ENCODE measurements around the gene HBG2.
A peak's percentile ranks its signal among the peaks of the same experiment; 100 is the strongest.

HBG2 gene

DNA sequence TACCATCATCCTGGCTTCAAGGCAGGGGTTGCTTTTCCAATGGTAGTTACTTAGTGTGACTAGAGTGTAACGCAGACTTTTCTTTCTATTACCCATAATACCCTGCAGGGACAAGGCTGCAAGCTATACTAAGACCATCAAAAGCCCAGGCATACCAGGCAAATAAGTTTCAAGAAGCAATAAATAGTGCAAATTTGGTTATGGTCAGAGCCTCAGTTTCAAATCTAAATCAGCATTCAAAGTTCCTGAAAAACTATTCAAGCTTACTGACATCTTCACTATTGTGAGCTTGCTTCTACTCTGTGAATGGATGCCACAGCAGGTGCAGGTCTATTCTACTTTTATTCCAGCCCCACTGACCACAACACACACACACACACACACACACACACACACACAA is 25.2 kb downstream of the HBG2 start:
- DNase-seq (ENCODE audit: low read depth) = no peak

DNA sequence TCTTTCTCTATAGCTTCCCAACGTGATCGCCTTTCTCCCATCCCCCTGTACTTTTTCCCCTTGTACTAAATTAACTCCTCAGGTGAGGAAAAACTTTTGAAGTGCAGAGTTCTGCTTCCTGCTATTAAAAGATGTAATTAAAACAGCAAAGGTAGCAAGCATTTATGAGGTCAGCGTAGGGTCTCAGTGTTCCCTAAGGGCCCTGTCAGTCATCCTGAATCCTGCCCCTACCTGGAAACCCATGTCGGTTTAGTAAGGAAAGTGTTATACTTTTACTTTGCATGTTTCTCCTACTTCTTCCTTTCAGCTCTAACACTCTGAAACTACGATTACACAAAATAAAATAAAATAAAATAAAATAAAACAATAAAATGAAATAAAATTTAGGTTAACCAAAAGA is 26.5 kb downstream of the HBG2 start:
- DNase-seq (ENCODE audit: low read depth) = no peak

DNA sequence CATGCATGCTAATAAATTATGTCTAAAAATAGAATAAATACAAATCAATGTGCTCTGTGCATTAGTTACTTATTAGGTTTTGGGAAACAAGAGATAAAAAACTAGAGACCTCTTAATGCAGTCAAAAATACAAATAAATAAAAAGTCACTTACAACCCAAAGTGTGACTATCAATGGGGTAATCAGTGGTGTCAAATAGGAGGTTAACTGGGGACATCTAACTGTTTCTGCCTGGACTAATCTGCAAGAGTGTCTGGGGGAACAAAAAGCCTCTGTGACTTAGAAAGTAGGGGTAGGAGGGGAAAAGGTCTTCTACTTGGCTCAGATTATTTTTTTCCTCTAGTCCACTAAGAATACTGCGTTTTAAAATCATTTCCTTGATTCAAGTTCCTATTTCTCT is 26.9 kb downstream of the HBG2 start:
- DNase-seq (ENCODE audit: low read depth) = no peak

DNA sequence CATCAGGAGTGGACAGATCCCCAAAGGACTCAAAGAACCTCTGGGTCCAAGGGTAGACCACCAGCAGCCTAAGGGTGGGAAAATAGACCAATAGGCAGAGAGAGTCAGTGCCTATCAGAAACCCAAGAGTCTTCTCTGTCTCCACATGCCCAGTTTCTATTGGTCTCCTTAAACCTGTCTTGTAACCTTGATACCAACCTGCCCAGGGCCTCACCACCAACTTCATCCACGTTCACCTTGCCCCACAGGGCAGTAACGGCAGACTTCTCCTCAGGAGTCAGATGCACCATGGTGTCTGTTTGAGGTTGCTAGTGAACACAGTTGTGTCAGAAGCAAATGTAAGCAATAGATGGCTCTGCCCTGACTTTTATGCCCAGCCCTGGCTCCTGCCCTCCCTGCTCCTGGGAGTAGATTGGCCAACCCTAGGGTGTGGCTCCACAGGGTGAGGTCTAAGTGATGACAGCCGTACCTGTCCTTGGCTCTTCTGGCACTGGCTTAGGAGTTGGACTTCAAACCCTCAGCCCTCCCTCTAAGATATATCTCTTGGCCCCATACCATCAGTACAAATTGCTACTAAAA is 27.8 kb downstream of the HBG2 start, which contains the start of gene HBB:
TSS of gene HBB (minus strand) at position 340 of the 579 bp plus-strand sequence. CDS start at position 290, 50 bp downstream.
- DNase-seq (ENCODE audit: low read depth) = no peak

GRCh38 chr11:5225480-5225871 is 29.1 kb downstream of the HBG2 start:
- DNase-seq (ENCODE audit: low read depth) = no peak

DNA sequence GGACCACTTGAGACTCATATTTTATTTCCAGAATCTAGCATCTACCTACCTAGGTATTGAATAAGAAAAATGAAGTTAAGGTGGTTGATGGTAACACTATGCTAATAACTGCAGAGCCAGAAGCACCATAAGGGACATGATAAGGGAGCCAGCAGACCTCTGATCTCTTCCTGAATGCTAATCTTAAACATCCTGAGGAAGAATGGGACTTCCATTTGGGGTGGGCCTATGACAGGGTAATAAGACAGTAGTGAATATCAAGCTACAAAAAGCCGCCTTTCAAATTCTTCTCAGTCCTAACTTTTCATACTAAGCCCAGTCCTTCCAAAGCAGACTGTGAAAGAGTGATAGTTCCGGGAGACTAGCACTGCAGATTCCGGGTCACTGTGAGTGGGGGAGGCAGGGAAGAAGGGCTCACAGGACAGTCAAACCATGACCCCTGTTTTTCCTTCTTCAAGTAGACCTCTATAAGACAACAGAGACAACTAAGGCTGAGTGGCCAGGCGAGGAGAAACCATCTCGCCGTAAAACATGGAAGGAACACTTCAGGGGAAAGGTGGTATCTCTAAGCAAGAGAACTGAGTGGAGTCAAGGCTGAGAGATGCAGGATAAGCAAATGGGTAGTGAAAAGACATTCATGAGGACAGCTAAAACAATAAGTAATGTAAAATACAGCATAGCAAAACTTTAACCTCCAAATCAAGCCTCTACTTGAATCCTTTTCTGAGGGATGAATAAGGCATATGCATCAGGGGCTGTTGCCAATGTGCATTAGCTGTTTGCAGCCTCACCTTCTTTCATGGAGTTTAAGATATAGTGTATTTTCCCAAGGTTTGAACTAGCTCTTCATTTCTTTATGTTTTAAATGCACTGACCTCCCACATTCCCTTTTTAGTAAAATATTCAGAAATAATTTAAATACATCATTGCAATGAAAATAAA is 29.8 kb downstream of the HBG2 start:
- DNase-seq (ENCODE audit: low read depth) = no peak

DNA sequence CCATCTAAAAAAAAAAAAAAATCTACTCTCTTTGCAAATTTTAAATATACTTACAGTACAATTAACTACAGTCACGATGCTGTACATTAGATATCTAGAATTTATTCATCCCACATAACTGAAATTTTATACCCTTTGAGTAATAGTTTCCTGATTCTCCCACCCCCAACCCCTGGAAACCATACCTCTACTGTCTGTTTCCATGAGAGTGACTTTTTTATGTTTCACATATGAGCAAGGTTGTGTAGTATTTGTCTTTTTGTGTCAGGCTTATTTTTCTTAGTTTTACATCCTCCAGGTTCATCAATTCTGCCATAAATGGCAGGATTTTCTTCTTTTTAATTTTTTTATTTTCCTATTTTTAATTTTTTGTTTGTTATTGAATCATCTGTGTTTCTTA is 30.9 kb downstream of the HBG2 start:
- DNase-seq (ENCODE audit: low read depth) = no peak

DNA sequence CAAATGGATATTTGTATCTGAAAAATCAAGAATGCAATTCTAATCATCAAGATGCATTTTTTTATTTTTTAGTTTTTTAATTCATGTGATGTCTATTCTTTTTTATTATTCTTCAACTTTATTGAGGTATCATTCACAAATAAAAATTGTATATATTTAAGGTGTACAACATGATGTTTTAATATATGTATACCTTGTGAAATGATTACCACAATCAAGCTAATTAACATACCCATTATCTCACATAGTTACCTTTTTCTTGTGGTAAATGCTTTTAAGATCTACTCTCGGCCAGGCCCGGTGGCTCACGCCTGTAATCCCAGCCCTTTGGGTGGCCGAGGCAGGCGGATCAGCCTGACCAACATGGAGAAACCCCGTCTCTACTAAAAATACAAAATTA is 31.4 kb downstream of the HBG2 start:
- DNase-seq (ENCODE audit: low read depth) = no peak

DNA sequence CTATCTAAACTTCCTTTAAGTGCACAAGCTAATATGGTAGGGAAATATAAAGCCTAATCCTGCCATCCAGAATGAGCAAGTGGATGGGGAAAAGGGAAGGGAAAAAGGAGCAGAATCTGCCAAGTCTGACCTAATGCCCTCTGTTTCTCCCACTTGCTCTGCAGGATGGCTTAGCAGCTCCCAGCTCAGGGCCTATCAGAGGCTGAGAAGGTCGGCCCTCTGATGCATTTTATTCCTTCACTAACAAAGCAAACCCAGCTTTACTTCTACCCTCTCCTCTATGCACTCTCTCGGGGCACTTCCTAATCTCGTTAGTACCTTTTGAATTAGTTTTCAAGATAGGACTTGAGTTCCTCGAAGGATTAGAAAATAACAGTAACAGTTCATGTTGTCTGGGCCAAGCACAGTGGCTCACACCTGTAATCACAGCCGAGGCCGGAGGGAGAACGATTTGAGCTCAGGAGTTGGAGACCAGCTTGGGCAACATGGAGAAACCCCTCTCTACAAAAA is 44.1 kb downstream of the HBG2 start:
- DNase-seq (ENCODE audit: low read depth) = no peak

GRCh38 chr11:5204787-5205186 is 49.8 kb downstream of the HBG2 start:
- peak; percentile 46 for DNase-seq (ENCODE audit: low read depth)

DNA sequence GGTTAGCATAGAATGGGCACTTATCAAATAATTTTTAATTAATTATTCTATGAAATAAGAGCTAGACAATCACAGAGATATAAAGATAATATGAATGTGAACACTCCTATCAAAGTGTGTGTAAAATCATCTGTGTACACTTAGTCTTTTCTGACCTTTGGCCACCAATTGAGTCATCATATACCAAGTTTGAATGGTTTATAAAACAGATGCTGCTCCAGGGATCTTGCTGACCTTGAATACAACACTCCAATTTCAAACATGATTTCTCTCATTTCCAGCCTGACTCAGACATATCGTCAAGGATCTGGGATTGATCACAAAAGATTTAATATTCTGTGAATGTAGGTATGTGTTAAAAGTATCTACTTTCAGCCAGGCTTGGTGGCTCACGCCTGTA is 51.2 kb downstream of the HBG2 start:
- DNase-seq (ENCODE audit: low read depth) = no peak

Data from GM04504 (cell line).